Subcutaneous adipose tissue (tissue), 4 donors: Measurements from ENCODE around the gene NR6A1. TPM values are rescaled to one million over a fixed set of nuclear protein-coding genes. Genes with fewer than 3 reads are reported as not detected.

Experiments used
- total RNA-seq, 4 donors: library from RNA; depleted of rRNA; stranded (reverse); fragments of >200 nt; gene quantifications; one replicate each; pipeline ENCODE4 v1.1.0, GENCODE V29; 2016
- TF ChIP-seq, protein P1 (sequence below): fragments of 450-650 bp; IDR thresholded peaks from one replicate; pipeline ENCODE4 v1.5.1; 2016; ENCODE audit warnings: low read depth, mild to moderate bottlenecking, control low read depth, antibody characterized with exemption, moderate library complexity

Gene NR6A1
- total RNA-seq, 4 donors from 2014 or later = 0.65 to 4.4 (median 1.6) TPM

DNA sequence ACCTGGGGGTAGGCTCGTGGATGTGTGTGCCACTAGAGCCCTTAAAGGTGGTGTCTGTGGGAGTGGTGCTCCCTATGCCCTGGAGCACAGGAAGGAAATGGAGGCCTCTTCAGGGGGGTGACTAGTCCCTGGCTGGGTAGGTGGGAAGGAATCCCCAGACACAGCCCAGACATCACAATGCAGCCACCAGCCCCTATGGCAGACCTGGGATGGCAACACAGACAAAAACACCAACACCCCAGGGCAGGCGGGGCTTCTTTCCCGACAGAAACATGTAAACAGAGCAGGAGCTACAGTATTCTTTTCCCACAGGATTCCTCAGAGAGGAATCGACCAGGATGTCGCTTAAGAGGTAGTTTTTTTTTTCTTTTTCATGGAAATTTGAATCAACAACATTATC is 253.5 kb downstream of the NR6A1 start:
- TF ChIP-seq, protein P1, sequence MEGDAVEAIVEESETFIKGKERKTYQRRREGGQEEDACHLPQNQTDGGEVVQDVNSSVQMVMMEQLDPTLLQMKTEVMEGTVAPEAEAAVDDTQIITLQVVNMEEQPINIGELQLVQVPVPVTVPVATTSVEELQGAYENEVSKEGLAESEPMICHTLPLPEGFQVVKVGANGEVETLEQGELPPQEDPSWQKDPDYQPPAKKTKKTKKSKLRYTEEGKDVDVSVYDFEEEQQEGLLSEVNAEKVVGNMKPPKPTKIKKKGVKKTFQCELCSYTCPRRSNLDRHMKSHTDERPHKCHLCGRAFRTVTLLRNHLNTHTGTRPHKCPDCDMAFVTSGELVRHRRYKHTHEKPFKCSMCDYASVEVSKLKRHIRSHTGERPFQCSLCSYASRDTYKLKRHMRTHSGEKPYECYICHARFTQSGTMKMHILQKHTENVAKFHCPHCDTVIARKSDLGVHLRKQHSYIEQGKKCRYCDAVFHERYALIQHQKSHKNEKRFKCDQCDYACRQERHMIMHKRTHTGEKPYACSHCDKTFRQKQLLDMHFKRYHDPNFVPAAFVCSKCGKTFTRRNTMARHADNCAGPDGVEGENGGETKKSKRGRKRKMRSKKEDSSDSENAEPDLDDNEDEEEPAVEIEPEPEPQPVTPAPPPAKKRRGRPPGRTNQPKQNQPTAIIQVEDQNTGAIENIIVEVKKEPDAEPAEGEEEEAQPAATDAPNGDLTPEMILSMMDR = no peak

DNA sequence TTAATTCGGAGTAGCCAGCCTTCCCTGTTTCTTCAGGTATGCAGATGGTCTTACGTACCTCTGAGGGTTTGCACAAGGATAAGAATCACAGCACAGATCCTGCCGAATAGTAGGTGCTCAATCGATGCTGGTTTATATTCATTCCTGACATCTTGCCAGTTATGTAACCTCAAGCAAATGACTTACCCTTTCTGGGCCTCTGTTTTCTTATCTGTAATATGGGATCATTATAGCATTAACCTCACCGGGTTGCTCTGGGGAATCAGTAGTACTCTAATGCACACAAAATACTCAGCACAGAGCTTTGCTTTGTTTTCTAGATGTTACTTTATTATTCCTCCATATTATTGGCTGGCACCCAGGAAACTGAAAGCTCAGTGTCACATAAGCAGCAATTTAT is 256.2 kb downstream of the NR6A1 start:
- TF ChIP-seq, protein P1 = no peak

DNA sequence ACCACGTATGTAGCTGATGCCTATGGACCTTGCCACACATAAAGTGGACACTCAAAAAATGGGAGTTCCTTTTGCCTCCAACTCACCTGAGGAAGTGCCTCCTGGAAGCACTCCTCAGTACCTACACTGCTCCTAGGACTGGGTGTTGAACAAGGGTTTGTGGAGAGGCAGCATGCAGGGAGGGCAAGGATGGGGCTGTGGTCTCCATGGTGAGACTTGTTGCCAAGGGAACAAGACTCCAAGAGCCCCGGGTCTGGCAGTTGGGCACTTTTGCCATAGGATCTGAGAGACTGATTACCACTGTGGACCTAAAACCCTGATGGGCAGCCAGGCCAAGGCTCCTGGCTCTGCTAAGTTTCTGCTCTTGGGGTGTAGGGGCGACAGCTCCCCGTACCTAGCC is 257.0 kb downstream of the NR6A1 start:
- TF ChIP-seq, protein P1 = no peak

DNA sequence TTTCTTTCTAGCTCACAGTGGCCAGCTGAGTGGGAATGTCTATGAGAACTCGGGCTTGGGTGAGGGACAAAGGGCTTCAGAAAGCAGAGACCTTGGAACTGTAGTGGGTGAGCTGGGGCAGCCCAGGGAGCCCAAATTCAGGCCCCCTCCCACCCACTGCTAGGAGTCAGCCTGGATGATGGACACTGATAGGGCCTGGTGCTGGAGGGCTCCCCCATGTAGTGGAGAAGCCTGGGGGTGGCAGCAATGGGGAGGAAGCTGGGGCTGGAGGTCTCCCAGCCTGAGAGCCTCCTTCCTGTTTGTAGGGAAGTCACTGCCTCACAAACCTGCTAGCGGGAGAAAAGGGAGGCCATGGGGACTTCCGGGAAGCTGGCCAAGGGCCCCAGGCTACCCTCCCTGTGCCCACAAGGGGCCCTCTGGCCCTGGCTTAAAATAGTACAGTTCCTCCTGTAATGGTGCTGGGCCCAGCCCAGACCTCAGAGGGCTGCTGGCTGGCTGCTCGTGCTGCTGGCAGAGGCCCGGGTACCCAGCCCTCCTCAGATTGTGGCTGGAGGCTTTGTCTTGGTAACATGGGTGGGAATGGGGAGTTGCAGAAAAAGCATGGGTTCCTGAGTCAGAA is 257.6 kb downstream of the NR6A1 start:
- TF ChIP-seq, protein P1 = no peak

DNA sequence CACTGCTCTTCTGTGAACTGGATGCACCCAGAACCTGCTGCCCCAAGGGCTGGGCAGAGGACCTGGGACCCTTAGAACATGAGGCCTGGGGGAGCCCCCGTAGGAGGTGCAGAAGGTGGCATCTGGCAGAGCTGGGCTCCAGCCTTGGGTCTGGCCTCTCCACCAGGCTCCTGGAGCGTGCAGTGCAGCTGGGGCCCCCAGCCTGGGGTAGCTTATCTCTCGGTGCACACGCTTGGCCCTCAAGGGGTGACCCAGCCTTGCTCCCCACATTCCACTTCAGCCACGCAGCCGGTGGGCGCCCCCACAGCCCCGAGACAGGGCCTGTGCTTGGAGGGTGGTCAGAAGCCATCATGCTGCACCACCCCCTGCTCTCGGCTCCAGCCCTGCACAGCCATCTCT is 258.3 kb downstream of the NR6A1 start:
- TF ChIP-seq, protein P1 = no peak

DNA sequence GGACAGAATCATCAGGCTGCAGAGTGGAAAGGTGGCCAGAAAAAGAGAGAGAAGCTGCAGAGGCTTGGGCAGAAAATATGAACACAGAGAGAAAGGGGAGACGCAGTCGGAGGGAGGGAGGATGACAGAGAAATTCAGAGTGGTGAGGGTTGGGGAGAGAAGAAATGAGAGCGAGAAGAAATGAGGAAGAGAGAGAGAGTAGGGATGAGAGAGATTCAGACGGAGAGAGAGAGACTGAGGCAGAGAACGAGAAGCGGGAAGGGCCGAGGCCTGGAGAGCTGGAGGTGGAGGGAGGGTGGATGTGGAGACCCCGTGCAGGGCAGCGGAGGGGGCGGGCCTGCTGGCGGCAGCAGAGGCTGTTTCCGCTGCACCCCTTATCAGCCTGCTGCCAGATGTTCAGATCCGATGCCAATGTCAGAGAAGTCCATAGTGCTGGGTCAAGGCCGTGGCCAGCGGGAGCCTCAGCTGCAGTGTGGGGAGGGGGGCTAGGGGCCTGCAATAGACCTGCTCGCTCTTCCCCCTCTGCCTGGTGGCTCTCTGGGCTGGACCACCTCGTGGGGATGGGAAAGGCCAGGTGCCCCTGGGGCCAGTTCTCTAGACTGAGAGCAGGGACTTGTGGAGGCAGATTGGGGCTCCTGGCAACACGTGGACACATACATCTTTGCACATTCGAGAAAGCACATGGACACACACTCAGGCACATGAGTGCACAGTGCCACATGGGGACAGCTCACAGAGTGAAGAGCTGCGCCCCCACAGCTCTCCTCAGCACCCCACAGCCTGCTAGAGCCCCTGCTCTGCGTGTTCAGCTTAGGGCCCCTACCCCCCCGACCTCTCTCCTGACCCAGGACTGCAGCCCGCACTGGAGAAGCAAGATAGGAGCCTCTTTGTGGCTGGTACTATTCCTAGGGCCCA is 259.0 kb downstream of the NR6A1 start:
- TF ChIP-seq, protein P1 = no peak

DNA sequence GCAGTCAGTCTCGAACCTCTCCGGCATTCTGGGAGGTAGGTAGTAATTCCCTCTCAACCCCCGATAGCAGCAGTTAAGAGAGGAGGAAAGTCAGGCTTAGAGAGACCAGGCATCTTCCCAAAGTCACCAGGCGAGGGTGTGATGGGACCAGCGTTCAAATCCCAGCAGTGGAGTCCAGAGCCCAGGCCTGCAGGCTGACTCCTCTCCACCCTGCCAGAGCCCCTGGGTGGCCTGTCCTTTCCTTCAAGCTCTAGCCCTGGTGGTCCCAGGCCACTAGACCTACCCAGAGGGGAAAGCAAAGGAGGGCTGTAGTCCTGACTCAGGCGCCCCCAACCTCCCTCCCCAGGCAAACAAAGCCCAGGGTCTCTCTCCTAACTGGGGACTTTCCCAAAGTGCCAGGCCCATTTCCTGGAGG is 259.7 kb downstream of the NR6A1 start:
- TF ChIP-seq, protein P1 = no peak
